ENCODE measurements around the gene WDR70.

- no peak for TF ChIP-seq EGR1 (IDR thresholded peaks at IDR 0.05; ENCODE audit: borderline replicate concordance, low read depth, low read length)
- TF ChIP-seq MAX (IDR thresholded peaks at IDR 0.05) = no peak
- TF ChIP-seq CREB1 (IDR thresholded peaks at IDR 0.05) = no peak
- TF ChIP-seq EP300 (IDR thresholded peaks at IDR 0.05; ENCODE audit: borderline replicate concordance in 1 of 2, low read depth in 2 of 2, low read length in 2 of 2) = no peak
- TF ChIP-seq MAFK (IDR thresholded peaks at IDR 0.05; ENCODE audit: low read depth, low read length) = no peak
- TF ChIP-seq CEBPB (IDR thresholded peaks at IDR 0.05; ENCODE audit: low read depth, low read length) = no peak
- TF ChIP-seq ASH2L (IDR thresholded peaks at IDR 0.05; ENCODE audit: low read length) = no peak
- no peak for TF ChIP-seq SRF (IDR thresholded peaks at IDR 0.05; ENCODE audit: low read depth, low read length)
- no peak for TF ChIP-seq ATF3 (IDR thresholded peaks at IDR 0.05; ENCODE audit: insufficient read depth, low read depth, low read length)
- no peak for TF ChIP-seq POLR2A (IDR thresholded peaks at IDR 0.05; ENCODE audit: control extremely low read depth in 1 of 2, low read depth in 2 of 2, low read length in 2 of 2)
- no peak for TF ChIP-seq SP1 (IDR thresholded peaks at IDR 0.05; ENCODE audit: low read depth, low read length)
Observed at GRCh38 chr5:37661951-37662350, 282.8 kb downstream of the WDR70 start.
